Astrocyte of the cerebellum (primary cell): ENCODE measurements around the gene HIP1.
"Not testable (repeated sequence)": the region's sequence is repeated elsewhere in the genome, so short reads cannot be mapped to it uniquely, and the experiment has no call there.

Source experiments
- DNase-seq: peaks from one replicate; pipeline ENCODE4 v3.0.0-alpha.2; 2011; ENCODE audit warnings: low read depth
- H3K4me3 ChIP-seq: 2 replicates; pipeline ENCODE4 v1.5.1; 2011; ENCODE audit warnings: mild to moderate bottlenecking, low read depth, low read length, moderate library complexity
- CTCF ChIP-seq: IDR thresholded peaks from 2 replicates; pipeline ENCODE4 v1.5.1; 2012; ENCODE audit warnings: low read length, low read depth, moderate library complexity, mild to moderate bottlenecking; ENCODE audit errors: missing control alignments
- in situ Hi-C: cut with HindIII; loops from 2 replicates; pipeline ENCODE4 v1.10.0; 2017; ENCODE audit warnings: low sequenced_read_pairs

HIP1 gene

DNA sequence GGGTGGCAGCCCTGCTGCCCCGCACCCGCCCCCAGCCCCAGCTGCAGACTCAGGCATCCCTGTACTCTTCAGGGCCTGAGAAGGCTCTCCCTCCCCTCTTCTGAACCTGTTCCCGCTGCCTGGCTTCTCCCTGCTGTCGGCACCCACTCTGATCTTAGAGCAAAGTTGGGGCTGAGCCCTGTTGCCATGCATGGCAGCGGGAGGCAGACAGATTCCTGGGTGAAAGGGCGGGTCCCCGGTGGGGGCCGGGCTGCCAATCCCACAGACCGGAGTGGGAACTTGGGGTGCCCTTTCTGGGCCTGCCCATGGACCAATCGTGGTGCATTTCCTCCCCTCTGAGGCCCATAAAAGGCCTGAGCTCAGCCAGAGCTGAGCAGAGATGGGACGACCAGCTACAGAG is 165.9 kb downstream of the HIP1 start:
- in situ Hi-C loops = no loop called here
- DNase-seq = no peak
- H3K4me3 ChIP-seq = no peak overlapping the region
- TF ChIP-seq CTCF = no peak

DNA sequence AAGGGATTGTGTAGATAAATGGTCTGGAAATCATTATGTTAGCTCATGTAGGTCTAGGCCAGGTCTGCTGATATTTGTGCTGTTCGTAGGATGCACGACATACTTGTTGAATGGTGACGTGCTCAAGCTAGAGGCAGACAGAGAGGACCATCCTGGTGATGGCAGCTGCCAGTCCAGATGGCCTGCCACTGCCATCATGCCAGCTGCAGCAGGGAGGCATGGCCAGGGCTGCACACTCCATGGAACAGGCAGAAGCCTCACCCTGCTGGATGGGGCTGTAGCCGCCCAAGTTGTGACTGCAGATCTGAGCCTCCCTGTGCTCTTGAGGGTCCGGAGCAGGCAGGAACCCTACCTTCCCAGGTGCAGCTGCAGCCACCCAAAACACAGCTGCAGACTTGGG is 166.3 kb downstream of the HIP1 start:
- in situ Hi-C loops = no loop called here

DNA sequence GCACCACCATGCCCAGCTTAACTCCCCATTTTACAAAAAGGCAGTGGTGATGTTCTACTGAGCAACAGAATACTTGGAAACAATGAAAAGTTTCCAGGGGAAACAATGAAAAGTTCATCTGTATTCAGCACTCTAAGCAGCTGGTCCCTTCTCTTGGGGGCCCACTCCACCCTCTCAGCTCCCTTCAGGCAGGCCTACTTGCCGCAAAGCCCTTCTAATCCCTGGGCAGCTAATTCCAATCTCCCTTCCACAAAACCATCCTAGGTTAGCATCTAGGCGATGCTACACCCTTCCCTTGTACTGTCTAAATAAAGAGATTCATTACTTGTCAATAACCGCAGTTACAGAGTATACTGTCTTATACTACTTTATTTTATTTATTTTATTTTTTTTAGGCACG is 167.5 kb downstream of the HIP1 start:
- DNase-seq = no peak
- in situ Hi-C loops = no loop called here
- H3K4me3 ChIP-seq = no peak overlapping the region
- TF ChIP-seq CTCF = no peak

More for the DNA sequence above, 166.3 kb downstream of the HIP1 start:
- H3K4me3 ChIP-seq = no peak overlapping the region
- no peak for DNase-seq
- no peak for TF ChIP-seq CTCF

DNA sequence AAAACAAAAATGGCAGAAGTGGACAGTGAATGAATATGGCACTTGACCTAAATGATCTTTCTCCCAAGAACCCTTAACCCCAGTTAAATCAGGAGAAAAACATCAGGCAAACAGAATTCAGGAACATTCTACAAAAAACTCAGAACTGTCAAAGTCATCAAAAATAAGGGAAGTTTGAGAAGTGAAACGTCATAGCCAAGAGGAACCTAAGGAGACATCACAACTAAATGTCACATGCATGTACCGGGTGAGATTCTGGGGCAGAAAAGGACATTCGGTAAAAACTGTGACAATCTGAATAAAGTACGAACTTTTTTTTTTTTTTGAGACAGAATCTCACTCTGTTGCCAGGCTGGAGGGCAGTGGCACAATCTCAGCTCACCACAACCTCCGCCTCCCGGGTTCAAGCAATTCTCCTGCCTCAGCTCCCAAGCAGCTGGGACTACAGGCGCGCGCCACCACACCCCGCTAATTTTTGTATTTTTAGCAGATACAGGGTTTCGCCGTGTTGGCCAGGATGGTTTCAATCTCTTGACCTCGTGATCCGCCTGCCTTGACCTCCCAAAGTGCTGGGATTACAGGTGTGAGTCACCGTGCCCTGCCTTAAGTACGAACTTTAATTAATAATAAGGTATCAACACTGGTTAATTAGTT is 169.0 kb downstream of the HIP1 start:
- not testable (repeated sequence) for H3K4me3 ChIP-seq

GRCh38 chr7:75567948-75568595 is 170.7 kb downstream of the HIP1 start:
- in situ Hi-C loops = no loop called here
- no peak overlapping the region for H3K4me3 ChIP-seq
- DNase-seq = no peak
- TF ChIP-seq CTCF = no peak

More for the DNA sequence above, 169.0 kb downstream of the HIP1 start:
- in situ Hi-C loops, DNase-seq: not testable (repeated sequence)

DNA sequence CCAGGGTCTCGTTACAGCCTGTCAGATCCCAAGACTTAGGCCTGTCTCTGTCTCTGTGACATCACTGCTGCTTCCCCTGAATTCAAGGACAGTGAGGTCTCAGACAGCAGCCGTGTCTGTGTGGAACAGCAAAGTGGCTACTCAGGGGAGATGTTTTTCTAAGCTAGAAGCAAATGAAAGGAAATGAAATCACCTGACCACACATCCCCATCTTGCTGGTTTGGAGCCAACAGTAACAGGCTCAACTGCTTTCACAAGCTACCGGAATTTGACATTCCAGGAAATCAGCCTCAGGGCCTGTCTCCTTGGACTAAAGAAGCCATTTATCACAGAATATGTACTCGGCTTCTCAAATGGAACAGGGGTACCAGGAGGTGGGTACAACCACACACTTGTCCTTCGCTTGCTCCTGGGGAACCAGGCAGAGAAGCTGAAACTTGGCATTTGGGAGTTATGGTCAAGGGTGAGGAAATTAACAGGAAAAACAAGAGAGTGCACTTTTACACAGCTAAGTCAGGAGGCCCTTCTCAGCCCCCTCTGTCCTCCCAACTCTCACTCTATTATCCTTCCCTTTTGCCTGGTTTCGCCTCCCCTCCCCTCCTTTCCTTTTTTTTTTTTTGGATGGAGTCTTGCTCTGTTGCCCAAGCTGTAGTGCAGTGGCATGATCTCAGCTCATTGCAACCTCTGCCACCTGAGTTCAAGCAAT is 173.5 kb downstream of the HIP1 start:
- no peak for TF ChIP-seq CTCF
- DNase-seq = peak; percentile 95
- H3K4me3 ChIP-seq = no peak overlapping the region
- in situ Hi-C loops = no loop called here

DNA sequence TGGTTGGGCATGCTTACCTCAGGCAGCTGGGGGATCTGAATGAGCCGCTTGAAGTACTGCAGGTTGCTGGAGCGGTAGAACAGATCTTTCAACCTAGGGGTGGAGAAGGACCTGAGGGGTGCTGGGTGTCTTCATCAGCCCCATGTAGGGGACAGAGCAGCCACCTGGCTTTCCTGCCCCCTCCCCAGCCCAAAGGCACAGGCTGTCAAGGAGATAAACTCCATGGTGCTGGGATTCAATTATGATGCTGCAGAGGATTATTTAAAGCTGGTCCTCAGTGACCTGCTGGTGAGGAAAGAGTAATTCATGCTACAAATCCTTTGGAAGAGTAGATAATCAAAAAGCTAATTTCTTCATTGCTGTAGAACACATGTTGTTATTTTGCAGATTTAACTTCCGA is 175.6 kb downstream of the HIP1 start:
- TF ChIP-seq CTCF = no peak
- H3K4me3 ChIP-seq = no peak overlapping the region
- no peak for DNase-seq
- in situ Hi-C loops = no loop called here
